ENCODE results near the gene ODAPH.
A peak's percentile ranks its signal among the peaks of the same experiment; 100 is the strongest.

ODAPH gene

GRCh38 chr4:75544870-75545269 lies 11.0 kb upstream of the ODAPH start:
- no peak for DNase-seq

GRCh38 chr4:75545526-75545925 lies 10.3 kb upstream of the ODAPH start:
- peak; percentile 41 for DNase-seq

GRCh38 chr4:75547647-75548387 lies 8.0 kb upstream of the ODAPH start:
- peak; percentile 42 for DNase-seq

GRCh38 chr4:75549019-75549418 lies 6.8 kb upstream of the ODAPH start:
- no peak for DNase-seq

- DNase-seq: no peak
Measured at GRCh38 chr4:75552452-75552851, 3.4 kb upstream of the ODAPH start.

GRCh38 chr4:75557696-75558095 lies 1.8 kb downstream of the ODAPH start:
- DNase-seq: no peak

GRCh38 chr4:75561789-75562188 lies 5.9 kb downstream of the ODAPH start:
- no peak for DNase-seq

GRCh38 chr4:75564023-75564422 lies 8.2 kb downstream of the ODAPH start:
- no peak for DNase-seq

- no peak for DNase-seq
Measured at GRCh38 chr4:75565481-75565880, 9.6 kb downstream of the ODAPH start.

GRCh38 chr4:75566911-75567310 lies 11.0 kb downstream of the ODAPH start:
- no peak for DNase-seq

- DNase-seq: no peak
Measured at GRCh38 chr4:75567725-75568124, 11.9 kb downstream of the ODAPH start.

- DNase-seq: no peak
Measured at GRCh38 chr4:75584067-75584466, 28.2 kb downstream of the ODAPH start.

GRCh38 chr4:75593393-75593792 lies 37.5 kb downstream of the ODAPH start:
- no peak for DNase-seq

GRCh38 chr4:75596061-75596460 lies 40.2 kb downstream of the ODAPH start:
- DNase-seq: no peak

- DNase-seq: peak; percentile 18
Measured at GRCh38 chr4:75598390-75598789, 42.5 kb downstream of the ODAPH start.

GRCh38 chr4:75599647-75600046 lies 43.8 kb downstream of the ODAPH start:
- DNase-seq: no peak

GRCh38 chr4:75605928-75606327 lies 50.1 kb downstream of the ODAPH start:
- no peak for DNase-seq

GRCh38 chr4:75612306-75612705 lies 56.4 kb downstream of the ODAPH start:
- DNase-seq: no peak

Measured in fibroblast of skin of scalp (primary cell).